ENCODE data around the gene SCAF1.

DNA sequence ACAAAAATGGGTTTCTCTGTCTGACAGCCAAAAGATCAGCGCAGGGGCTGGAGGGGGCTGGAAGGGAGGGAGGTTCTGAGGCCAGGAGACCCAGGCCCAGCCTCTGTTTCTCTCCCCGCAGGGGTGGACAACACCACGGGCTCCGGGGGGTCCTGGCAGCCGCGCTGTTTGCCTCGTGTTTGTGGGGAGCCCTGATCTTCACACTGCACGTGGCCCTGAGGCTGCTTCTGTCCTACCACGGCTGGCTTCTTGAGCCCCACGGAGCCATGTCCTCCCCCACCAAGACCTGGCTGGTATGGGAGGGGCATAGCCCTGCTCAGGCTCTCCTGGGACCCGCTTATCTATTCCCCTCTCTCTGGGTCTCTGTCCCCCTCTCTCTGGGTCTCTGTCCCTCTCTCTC, 58.6 kb downstream of the SCAF1 start:
- TF ChIP-seq GATA2 (IDR thresholded peaks at IDR 0.05; ENCODE audit: low read depth, low read length) (no peak), GATA3 (IDR thresholded peaks at IDR 0.05; ENCODE audit: low read depth, low read length) (no peak)
